Thyroid gland (tissue), 4 donors: ENCODE results near the gene ADARB1. TPM values are rescaled to one million over a fixed set of nuclear protein-coding genes. Genes with fewer than 3 reads are reported as not detected.

Experiments
- DNase-seq, 2 donors: peaks; one replicate each; pipeline ENCODE4 v3.0.0-alpha.2; 2019
- H3K27ac ChIP-seq, 3 donors: fragments of 200-600 bp; sonication (generic); 1 replicate in 2 of 3; 2 replicates in 1 of 3; pipeline ENCODE4 v1.5.1; 2016 to 2019; ENCODE audit warnings: mild to moderate bottlenecking in 1 of 3, moderate library complexity in 1 of 3
- H3K27me3 ChIP-seq: fragments of 200-600 bp; sonication (generic); one replicate; pipeline ENCODE4 v1.5.1; 2019
- H3K36me3 ChIP-seq, 2 donors: fragments of 200-600 bp; sonication (generic); one replicate each; pipeline ENCODE4 v1.5.1; 2016 to 2019
- H3K4me1 ChIP-seq, 2 donors: fragments of 200-600 bp; sonication (generic); one replicate each; pipeline ENCODE4 v1.5.1; 2017 to 2019
- H3K4me3 ChIP-seq, 3 donors: fragments of 200-600 bp; sonication (generic); replicated peaks in 1 of 3; 1 replicate in 2 of 3; 2 replicates in 1 of 3; pipeline ENCODE4 v1.5.1; 2016; ENCODE audit warnings: mild to moderate bottlenecking in 1 of 3
- H3K9me3 ChIP-seq: fragments of 200-600 bp; sonication (generic); one replicate; pipeline ENCODE4 v1.5.1; 2017
- POLR2A ChIP-seq, 2 donors: fragments of 450-650 bp; IDR thresholded peaks; one replicate each; pipeline ENCODE4 v1.6.1; 2017; ENCODE audit warnings: antibody characterized with exemption in 2 of 2, mild to moderate bottlenecking in 2 of 2, moderate library complexity in 1 of 2
- WGBS, 2 donors: methylation state at CpG; one replicate each; pipeline ENCODE4 v1.1.5; 2017; 5-methylcytosine and 5-hydroxymethylcytosine counted together
- intact Hi-C: fragments of 100-400 bp; cut with DNase I; formaldehyde crosslinking; loops from one replicate; pipeline ENCODE4 v1.15.1; 2023
- total RNA-seq, 4 donors: library from RNA; depleted of rRNA; stranded (reverse); fragments of >200 nt; gene quantifications; one replicate each; pipeline ENCODE4 v1.2.3, GENCODE V29; 2016
- TF ChIP-seq, protein P1 (sequence below), 6 experiments: fragments of 200-600 bp in 3 of 6; fragments of 450-650 bp in 3 of 6; sonication (generic) in 3 of 6; IDR thresholded peaks; one replicate each; pipeline ENCODE4 v1.5.1; 2016 to 2019; ENCODE audit warnings: antibody characterized with exemption in 6 of 6, mild to moderate bottlenecking in 2 of 6, inconsistent platforms in 1 of 6, moderate library complexity in 1 of 6

Gene ADARB1
- total RNA-seq, 4 donors from 2014 or later: 5.0 to 20.2 (median 10.1) TPM

- Histone ChIP-seq H3K27ac (no peak overlapping the region), H3K9me3 (no peaks in the 10 kb centered on the region), H3K27me3 (no peaks in the 10 kb centered on the region), H3K4me1 (no peaks in the 10 kb centered on the region), H3K4me3 (no peak overlapping the region), H3K36me3 (no peaks in the 10 kb centered on the region)
- no peak for DNase-seq
- intact Hi-C loops: no loop called here
- 89 to 92% methylated on average over 14 of the region's 14 CpGs for WGBS, 2 donors
- no peak for TF ChIP-seq POLR2A (IDR thresholded peaks at IDR 0.05)
- TF ChIP-seq, protein P1, sequence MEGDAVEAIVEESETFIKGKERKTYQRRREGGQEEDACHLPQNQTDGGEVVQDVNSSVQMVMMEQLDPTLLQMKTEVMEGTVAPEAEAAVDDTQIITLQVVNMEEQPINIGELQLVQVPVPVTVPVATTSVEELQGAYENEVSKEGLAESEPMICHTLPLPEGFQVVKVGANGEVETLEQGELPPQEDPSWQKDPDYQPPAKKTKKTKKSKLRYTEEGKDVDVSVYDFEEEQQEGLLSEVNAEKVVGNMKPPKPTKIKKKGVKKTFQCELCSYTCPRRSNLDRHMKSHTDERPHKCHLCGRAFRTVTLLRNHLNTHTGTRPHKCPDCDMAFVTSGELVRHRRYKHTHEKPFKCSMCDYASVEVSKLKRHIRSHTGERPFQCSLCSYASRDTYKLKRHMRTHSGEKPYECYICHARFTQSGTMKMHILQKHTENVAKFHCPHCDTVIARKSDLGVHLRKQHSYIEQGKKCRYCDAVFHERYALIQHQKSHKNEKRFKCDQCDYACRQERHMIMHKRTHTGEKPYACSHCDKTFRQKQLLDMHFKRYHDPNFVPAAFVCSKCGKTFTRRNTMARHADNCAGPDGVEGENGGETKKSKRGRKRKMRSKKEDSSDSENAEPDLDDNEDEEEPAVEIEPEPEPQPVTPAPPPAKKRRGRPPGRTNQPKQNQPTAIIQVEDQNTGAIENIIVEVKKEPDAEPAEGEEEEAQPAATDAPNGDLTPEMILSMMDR (IDR thresholded peaks at IDR 0.05): no peak
Measured at GRCh38 chr21:45148316-45148990, 74.1 kb downstream of the ADARB1 start.

GRCh38 chr21:45149021-45149420 is 74.6 kb downstream of the ADARB1 start:
- Histone ChIP-seq H3K36me3 (no peaks in the 10 kb centered on the region), H3K4me3 (no peak overlapping the region), H3K9me3 (no peaks in the 10 kb centered on the region), H3K27ac (no peak overlapping the region), H3K4me1 (no peaks in the 10 kb centered on the region), H3K27me3 (no peaks in the 10 kb centered on the region)
- no peak for DNase-seq
- WGBS, 2 donors: 86 to 91% methylated on average over 5 of the region's 5 CpGs
- intact Hi-C loops: no loop called here
- no peak for TF ChIP-seq POLR2A (IDR thresholded peaks at IDR 0.05)
- TF ChIP-seq, protein P1 (IDR thresholded peaks at IDR 0.05): no peak

DNA sequence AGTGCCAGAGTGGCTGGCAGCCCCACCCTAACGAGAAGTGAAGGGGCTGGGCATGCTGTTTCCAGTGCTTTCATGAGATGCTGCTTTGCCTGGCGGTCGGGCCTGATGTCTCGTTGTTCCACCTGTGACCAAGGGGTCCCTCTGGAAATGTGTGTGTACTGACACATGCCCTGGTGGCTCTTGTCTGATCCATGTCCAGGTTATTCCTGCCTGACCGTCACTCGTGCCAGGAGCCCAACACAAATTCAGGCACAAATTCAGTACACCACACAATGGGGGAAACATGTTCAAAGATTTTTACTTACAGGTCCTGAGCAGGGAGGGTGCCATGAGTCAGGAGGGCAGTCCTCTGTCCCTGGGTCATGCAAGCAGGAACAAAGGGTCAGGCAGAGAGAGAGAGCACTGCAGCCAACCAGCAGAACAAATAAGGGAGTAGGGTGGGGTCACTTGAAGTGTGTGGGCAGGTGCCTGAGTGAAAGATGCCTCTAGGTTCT is 76.3 kb downstream of the ADARB1 start:
- Histone ChIP-seq H3K27me3 (no peaks in the 10 kb centered on the region), H3K27ac (no peak overlapping the region), H3K9me3 (no peaks in the 10 kb centered on the region), H3K36me3 (no peaks in the 10 kb centered on the region), H3K4me1 (no peaks in the 10 kb centered on the region), H3K4me3 (no peak overlapping the region)
- WGBS, 2 donors: 89 to 94% methylated on average over 6 of the region's 6 CpGs
- TF ChIP-seq POLR2A (IDR thresholded peaks at IDR 0.05): no peak
- TF ChIP-seq, protein P1 (IDR thresholded peaks at IDR 0.05): no peak
- no peak for DNase-seq
- intact Hi-C loops: no loop called here

- TF ChIP-seq POLR2A (IDR thresholded peaks at IDR 0.05): no peak
- TF ChIP-seq, protein P1 (IDR thresholded peaks at IDR 0.05): no peak
- H3K4me1 ChIP-seq: no peaks in the 10 kb centered on the region
- H3K9me3 ChIP-seq: no peaks in the 10 kb centered on the region
- intact Hi-C loops: no loop called here
- WGBS, 2 donors: 76 to 78% methylated on average over 8 to 10 of the region's 10 CpGs
- H3K27me3 ChIP-seq: no peaks in the 10 kb centered on the region
- H3K27ac ChIP-seq: no peak overlapping the region
- H3K4me3 ChIP-seq: no peak overlapping the region
- DNase-seq: no peak
- H3K36me3 ChIP-seq: no peaks in the 10 kb centered on the region
Measured at GRCh38 chr21:45151445-45152160, 77.2 kb downstream of the ADARB1 start.

- H3K36me3 ChIP-seq: no peaks in the 10 kb centered on the region
- no peak overlapping the region for H3K27ac ChIP-seq
- 73 to 75% methylated on average over 21 to 24 of the region's 24 CpGs for WGBS, 2 donors
- intact Hi-C loops: no loop called here
- H3K4me1 ChIP-seq: no peaks in the 10 kb centered on the region
- H3K4me3 ChIP-seq: no peak overlapping the region
- H3K27me3 ChIP-seq: no peaks in the 10 kb centered on the region
- TF ChIP-seq, protein P1 (IDR thresholded peaks at IDR 0.05): no peak
- no peak for TF ChIP-seq POLR2A (IDR thresholded peaks at IDR 0.05)
- no peaks in the 10 kb centered on the region for H3K9me3 ChIP-seq
- DNase-seq: no peak
Measured at GRCh38 chr21:45152265-45152746, 77.9 kb downstream of the ADARB1 start.
